ENCODE measurements around the gene FAM83G.
A peak's percentile ranks its signal among the peaks of the same experiment; 100 is the strongest.

The FAM83G gene

GRCh38 chr17:18951941-18952842 is 52.4 kb downstream of the FAM83G start, which contains the start of gene SLC5A10:
Gene SLC5A10, plus strand, starts transcription at chr17:18952165. Its CDS starts 41 bp downstream, at chr17:18952206.
- no peak within 1 kb of the TSS for H3K27ac ChIP-seq (ENCODE audit: poor library complexity, severe bottlenecking)
- DNase-seq (ENCODE audit: low spot score) (no peak), ATAC-seq (ENCODE audit: low read depth) (peak; percentile 60; the same call in 1 of the 3 replicates)
- H3K36me3 ChIP-seq (ENCODE audit: low read depth): no peaks in the 10 kb centered on the region
- no peaks in the 10 kb centered on the region for H3K4me1 ChIP-seq (ENCODE audit: insufficient read depth, poor library complexity, severe bottlenecking)
- TF ChIP-seq CTCF (IDR thresholded peaks at IDR 0.05; ENCODE audit: poor library complexity, severe bottlenecking): peak; percentile 24
- H3K27me3 ChIP-seq (ENCODE audit: insufficient read depth, poor library complexity, severe bottlenecking): no peaks in the 10 kb centered on the region
- no peaks in the 10 kb centered on the region for H3K9me3 ChIP-seq (ENCODE audit: severe bottlenecking)
- no peak within 1 kb of the TSS for H3K4me3 ChIP-seq (ENCODE audit: severe bottlenecking)

DNA sequence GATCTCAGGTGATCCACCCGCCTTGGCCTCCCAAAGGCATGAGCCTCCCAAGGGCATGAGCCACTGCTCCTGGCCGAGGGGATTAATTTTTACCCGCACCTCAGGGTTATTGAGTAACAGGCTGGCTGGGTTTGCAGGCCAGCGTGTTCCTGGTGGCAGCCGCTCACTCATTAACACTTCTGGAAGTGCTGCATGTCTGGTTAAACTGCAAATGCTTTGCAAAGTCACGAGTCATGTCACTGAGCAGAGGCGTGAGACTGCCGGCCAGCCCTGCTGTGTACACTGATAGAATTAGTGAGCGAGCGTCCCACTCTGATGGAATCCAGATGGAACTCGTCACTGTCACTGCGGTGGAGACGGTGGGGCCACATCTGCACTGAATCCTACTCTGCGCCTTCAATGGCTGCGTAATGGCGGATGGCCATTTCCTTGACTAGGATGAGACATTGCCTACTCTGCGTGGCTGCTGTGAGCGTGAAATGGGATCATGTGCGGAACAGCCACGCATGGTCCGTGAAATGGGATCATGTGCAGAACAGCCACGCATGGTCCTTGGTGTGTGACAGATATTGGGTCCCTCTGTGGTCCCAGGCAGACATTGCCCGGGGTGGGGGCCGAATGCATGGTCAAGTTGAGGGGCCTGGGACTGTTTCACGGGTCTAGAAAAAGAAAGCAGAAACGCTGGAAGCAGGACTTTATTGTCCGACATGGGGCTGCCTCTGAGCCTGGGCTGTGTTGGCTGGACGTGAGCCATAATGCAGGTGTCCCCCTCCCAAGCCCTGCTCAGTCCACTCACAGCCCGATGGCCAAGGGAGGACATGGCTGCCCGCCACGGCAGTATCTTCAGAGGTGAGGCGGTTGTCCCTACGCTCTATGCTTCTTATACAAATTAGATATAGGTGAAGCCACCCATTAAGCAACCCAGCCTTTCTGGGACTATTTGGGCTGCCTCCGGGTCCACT is 53.3 kb downstream of the FAM83G start:
- H3K4me3 ChIP-seq (ENCODE audit: severe bottlenecking): no peak overlapping the region
- no peak for DNase-seq (ENCODE audit: low spot score)
- no peak for TF ChIP-seq CTCF (IDR thresholded peaks at IDR 0.05; ENCODE audit: poor library complexity, severe bottlenecking)
- no peaks in the 10 kb centered on the region for H3K27me3 ChIP-seq (ENCODE audit: insufficient read depth, poor library complexity, severe bottlenecking)
- H3K4me1 ChIP-seq (ENCODE audit: insufficient read depth, poor library complexity, severe bottlenecking): no peaks in the 10 kb centered on the region
- no peak for ATAC-seq (ENCODE audit: low read depth)
- no peaks in the 10 kb centered on the region for H3K36me3 ChIP-seq (ENCODE audit: low read depth)
- H3K9me3 ChIP-seq (ENCODE audit: severe bottlenecking): no peaks in the 10 kb centered on the region
- no peak overlapping the region for H3K27ac ChIP-seq (ENCODE audit: poor library complexity, severe bottlenecking)

DNA sequence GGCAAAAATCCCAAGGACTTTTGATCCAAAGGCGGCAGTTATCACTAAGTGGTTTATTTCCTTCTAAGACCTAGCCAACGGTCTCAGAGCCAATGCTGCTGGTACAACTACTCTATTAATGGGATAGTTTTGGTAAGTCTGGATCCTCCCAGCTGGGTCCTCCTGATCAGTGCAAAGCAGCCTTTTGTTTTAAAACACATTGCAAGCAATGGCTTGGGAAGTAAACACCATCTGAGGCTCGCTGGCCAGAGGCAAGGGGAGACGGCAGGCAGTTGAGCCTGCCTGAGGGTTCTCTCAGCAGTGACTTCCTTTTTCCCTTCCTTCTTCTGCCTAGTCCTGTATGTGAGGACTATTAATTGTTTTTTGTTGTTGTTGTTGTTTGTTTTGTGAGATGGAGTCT is 54.2 kb downstream of the FAM83G start:
- H3K36me3 ChIP-seq (ENCODE audit: low read depth): no peaks in the 10 kb centered on the region
- DNase-seq (ENCODE audit: low spot score) (no peak), ATAC-seq (ENCODE audit: low read depth) (no peak)
- no peak overlapping the region for H3K27ac ChIP-seq (ENCODE audit: poor library complexity, severe bottlenecking)
- TF ChIP-seq CTCF (IDR thresholded peaks at IDR 0.05; ENCODE audit: poor library complexity, severe bottlenecking): no peak
- no peaks in the 10 kb centered on the region for H3K9me3 ChIP-seq (ENCODE audit: severe bottlenecking)
- H3K4me1 ChIP-seq (ENCODE audit: insufficient read depth, poor library complexity, severe bottlenecking): no peaks in the 10 kb centered on the region
- H3K27me3 ChIP-seq (ENCODE audit: insufficient read depth, poor library complexity, severe bottlenecking): no peaks in the 10 kb centered on the region
- no peak overlapping the region for H3K4me3 ChIP-seq (ENCODE audit: severe bottlenecking)

DNA sequence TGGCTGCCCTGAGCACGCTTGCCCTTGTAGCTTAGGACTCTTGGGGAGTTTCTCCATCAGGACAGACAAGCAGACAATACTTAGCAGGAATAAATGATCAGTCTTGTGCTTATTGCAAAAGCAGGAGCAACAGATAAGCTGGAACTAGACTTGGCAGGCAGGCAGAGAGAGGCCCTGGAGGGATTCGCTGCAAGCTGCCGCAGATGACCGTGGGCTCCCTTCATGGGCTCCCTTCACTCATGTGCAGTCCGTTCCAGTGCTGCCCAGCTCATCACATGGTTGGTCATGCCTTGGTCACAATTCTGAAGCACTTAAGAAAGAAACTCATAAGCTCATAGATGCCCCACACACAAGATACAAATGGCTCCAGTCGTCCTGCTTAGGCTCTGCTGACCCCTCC is 55.0 kb downstream of the FAM83G start:
- no peak for TF ChIP-seq CTCF (IDR thresholded peaks at IDR 0.05; ENCODE audit: poor library complexity, severe bottlenecking)
- DNase-seq (ENCODE audit: low spot score): no peak
- Histone ChIP-seq H3K27me3 (ENCODE audit: insufficient read depth, poor library complexity, severe bottlenecking) (no peaks in the 10 kb centered on the region), H3K27ac (ENCODE audit: poor library complexity, severe bottlenecking) (no peak overlapping the region), H3K4me1 (ENCODE audit: insufficient read depth, poor library complexity, severe bottlenecking) (no peaks in the 10 kb centered on the region), H3K36me3 (ENCODE audit: low read depth) (no peaks in the 10 kb centered on the region), H3K9me3 (ENCODE audit: severe bottlenecking) (no peaks in the 10 kb centered on the region), H3K4me3 (ENCODE audit: severe bottlenecking) (no peak overlapping the region)
- no peak for ATAC-seq (ENCODE audit: low read depth)
